ENCODE data around the gene HIBCH. TPM values are rescaled to one million over a fixed set of nuclear protein-coding genes. Genes with fewer than 3 reads are reported as not detected.

HIBCH gene
- total RNA-seq, 1 experiment from 2014 or later, result 26.5 TPM

DNA sequence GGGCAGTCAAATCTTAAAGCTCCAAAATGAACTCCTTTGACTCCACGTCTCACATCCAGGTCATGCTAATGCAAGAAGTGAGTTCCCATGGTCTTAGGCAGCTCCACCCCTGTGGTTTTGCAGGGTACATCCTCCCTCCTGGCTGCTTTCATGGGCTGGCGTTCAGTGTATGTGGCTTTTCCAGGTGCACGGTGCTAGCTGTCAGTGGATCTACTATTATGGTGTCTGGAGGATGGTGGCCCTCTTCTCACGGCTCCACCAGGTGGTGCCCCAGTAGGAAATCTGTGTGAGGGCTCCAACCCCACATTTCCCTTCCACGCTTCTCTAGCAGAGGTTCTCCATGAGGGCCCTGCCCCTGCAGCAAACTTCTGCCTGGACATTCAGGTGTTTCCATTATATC lies 151.9 kb downstream of the HIBCH start (continued):
- TF ChIP-seq, protein P1, sequence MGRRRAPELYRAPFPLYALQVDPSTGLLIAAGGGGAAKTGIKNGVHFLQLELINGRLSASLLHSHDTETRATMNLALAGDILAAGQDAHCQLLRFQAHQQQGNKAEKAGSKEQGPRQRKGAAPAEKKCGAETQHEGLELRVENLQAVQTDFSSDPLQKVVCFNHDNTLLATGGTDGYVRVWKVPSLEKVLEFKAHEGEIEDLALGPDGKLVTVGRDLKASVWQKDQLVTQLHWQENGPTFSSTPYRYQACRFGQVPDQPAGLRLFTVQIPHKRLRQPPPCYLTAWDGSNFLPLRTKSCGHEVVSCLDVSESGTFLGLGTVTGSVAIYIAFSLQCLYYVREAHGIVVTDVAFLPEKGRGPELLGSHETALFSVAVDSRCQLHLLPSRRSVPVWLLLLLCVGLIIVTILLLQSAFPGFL (CRISPR knock-in tag; IDR thresholded peaks at IDR 0.05; ENCODE audit: borderline replicate concordance), result no peak
- TF ChIP-seq NFATC4 (CRISPR knock-in tag; IDR thresholded peaks at IDR 0.05), result no peak
- TF ChIP-seq, protein P2, sequence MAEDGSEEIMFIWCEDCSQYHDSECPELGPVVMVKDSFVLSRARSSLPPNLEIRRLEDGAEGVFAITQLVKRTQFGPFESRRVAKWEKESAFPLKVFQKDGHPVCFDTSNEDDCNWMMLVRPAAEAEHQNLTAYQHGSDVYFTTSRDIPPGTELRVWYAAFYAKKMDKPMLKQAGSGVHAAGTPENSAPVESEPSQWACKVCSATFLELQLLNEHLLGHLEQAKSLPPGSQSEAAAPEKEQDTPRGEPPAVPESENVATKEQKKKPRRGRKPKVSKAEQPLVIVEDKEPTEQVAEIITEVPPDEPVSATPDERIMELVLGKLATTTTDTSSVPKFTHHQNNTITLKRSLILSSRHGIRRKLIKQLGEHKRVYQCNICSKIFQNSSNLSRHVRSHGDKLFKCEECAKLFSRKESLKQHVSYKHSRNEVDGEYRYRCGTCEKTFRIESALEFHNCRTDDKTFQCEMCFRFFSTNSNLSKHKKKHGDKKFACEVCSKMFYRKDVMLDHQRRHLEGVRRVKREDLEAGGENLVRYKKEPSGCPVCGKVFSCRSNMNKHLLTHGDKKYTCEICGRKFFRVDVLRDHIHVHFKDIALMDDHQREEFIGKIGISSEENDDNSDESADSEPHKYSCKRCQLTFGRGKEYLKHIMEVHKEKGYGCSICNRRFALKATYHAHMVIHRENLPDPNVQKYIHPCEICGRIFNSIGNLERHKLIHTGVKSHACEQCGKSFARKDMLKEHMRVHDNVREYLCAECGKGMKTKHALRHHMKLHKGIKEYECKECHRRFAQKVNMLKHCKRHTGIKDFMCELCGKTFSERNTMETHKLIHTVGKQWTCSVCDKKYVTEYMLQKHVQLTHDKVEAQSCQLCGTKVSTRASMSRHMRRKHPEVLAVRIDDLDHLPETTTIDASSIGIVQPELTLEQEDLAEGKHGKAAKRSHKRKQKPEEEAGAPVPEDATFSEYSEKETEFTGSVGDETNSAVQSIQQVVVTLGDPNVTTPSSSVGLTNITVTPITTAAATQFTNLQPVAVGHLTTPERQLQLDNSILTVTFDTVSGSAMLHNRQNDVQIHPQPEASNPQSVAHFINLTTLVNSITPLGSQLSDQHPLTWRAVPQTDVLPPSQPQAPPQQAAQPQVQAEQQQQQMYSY (CRISPR knock-in tag; IDR thresholded peaks at IDR 0.05), result no peak
- no peak for TF ChIP-seq ZNF423 (CRISPR knock-in tag; IDR thresholded peaks at IDR 0.05)

DNA sequence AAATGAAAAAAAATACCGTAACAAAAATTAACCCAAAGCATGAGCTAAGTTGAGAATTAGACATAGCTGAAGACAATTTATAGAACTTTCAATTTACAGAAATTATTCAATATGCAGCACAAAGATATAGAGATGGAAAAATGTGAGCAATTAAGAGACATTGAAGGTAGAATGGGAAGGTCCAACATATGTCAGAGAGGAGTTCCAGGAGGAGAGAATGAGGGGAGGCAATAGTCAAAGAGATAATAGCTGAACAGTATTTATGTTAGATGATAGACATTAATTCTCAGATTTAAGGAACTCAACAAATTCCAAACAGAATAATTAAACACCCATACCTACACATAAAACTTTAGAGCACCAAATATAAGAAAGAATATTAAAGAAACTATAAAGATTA lies 154.1 kb downstream of the HIBCH start:
- DNase-seq (ENCODE audit: low spot score), result no peak
- H3K36me3 Mint-ChIP-seq, result peaks cover 14% of the 10 kb centered on the region
- H3K9me3 Mint-ChIP-seq, result peaks cover 31% of the 10 kb centered on the region
- no peak for ATAC-seq
- no peaks in the 10 kb centered on the region for H3K27me3 Mint-ChIP-seq (ENCODE audit: low read depth)
- CTCF ChIA-PET, result no interaction called here
- no peak overlapping the region for H3K4me3 Mint-ChIP-seq
- no peak overlapping the region for H3K27ac Mint-ChIP-seq
- TF ChIP-seq, protein P3, sequence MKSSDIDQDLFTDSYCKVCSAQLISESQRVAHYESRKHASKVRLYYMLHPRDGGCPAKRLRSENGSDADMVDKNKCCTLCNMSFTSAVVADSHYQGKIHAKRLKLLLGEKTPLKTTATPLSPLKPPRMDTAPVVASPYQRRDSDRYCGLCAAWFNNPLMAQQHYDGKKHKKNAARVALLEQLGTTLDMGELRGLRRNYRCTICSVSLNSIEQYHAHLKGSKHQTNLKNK (CRISPR knock-in tag; IDR thresholded peaks at IDR 0.05), result no peak
- TF ChIP-seq NFE2L1 (CRISPR knock-in tag; IDR thresholded peaks at IDR 0.05) (no peak), KAT7 (CRISPR knock-in tag; IDR thresholded peaks at IDR 0.05; ENCODE audit: borderline replicate concordance) (no peak), NR2C2 (CRISPR knock-in tag; IDR thresholded peaks at IDR 0.05) (no peak), TEAD1 (CRISPR knock-in tag; IDR thresholded peaks at IDR 0.05) (no peak), RORB (CRISPR knock-in tag; IDR thresholded peaks at IDR 0.05) (no peak), FOXJ3 (CRISPR knock-in tag; IDR thresholded peaks at IDR 0.05; ENCODE audit: borderline replicate concordance) (no peak)
- TF ChIP-seq, protein P4, sequence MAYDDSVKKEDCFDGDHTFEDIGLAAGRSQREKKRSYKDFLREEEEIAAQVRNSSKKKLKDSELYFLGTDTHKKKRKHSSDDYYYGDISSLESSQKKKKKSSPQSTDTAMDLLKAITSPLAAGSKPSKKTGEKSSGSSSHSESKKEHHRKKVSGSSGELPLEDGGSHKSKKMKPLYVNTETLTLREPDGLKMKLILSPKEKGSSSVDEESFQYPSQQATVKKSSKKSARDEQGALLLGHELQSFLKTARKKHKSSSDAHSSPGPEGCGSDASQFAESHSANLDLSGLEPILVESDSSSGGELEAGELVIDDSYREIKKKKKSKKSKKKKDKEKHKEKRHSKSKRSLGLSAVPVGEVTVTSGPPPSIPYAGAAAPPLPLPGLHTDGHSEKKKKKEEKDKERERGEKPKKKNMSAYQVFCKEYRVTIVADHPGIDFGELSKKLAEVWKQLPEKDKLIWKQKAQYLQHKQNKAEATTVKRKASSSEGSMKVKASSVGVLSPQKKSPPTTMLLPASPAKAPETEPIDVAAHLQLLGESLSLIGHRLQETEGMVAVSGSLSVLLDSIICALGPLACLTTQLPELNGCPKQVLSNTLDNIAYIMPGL (CRISPR knock-in tag; IDR thresholded peaks at IDR 0.05), result no peak
- TF ChIP-seq, protein P5, sequence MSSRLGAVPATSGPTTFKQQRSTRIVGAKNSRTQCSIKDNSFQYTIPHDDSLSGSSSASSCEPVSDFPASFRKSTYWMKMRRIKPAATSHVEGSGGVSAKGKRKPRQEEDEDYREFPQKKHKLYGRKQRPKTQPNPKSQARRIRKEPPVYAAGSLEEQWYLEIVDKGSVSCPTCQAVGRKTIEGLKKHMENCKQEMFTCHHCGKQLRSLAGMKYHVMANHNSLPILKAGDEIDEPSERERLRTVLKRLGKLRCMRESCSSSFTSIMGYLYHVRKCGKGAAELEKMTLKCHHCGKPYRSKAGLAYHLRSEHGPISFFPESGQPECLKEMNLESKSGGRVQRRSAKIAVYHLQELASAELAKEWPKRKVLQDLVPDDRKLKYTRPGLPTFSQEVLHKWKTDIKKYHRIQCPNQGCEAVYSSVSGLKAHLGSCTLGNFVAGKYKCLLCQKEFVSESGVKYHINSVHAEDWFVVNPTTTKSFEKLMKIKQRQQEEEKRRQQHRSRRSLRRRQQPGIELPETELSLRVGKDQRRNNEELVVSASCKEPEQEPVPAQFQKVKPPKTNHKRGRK (CRISPR knock-in tag; IDR thresholded peaks at IDR 0.05; ENCODE audit: borderline replicate concordance), result no peak
- POLR2A ChIA-PET, result no interaction called here
- H3K4me1 Mint-ChIP-seq, result no peaks in the 10 kb centered on the region

DNA sequence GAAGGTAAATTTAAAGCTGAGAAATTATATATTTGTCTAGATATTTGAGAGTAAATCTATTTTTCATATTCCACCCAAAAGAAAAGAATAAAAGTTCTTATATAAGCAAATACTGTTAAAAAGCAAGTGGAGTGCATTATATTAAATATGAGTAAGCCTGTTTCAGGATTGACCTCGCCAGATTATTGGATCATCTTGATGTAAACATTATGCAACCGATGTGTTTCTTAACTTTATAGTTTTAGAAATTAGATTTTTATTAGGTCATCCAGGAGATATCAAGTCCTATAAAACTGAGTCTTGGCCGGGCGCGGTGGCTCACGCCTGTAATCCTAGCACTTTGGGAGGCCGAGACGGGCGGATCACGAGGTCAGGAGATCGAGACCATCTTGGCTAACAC lies 156.8 kb downstream of the HIBCH start:
- ATAC-seq (no peak), DNase-seq (ENCODE audit: low spot score) (no peak)
- Mint-ChIP-seq H3K9me3 (peaks cover 19% of the 10 kb centered on the region), H3K4me1 (peaks cover 13% of the 10 kb centered on the region), H3K27me3 (ENCODE audit: low read depth) (no peaks in the 10 kb centered on the region), H3K4me3 (no peak overlapping the region), H3K27ac (no peak overlapping the region), H3K36me3 (peaks cover 5% of the 10 kb centered on the region; the same call in 1 of the 2 replicates)
- CTCF ChIA-PET, result no interaction called here
- POLR2A ChIA-PET, result no interaction called here
- TF ChIP-seq, protein P6, sequence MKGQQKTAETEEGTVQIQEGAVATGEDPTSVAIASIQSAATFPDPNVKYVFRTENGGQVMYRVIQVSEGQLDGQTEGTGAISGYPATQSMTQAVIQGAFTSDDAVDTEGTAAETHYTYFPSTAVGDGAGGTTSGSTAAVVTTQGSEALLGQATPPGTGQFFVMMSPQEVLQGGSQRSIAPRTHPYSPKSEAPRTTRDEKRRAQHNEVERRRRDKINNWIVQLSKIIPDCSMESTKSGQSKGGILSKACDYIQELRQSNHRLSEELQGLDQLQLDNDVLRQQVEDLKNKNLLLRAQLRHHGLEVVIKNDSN (CRISPR knock-in tag; IDR thresholded peaks at IDR 0.05), result no peak
- no peak for TF ChIP-seq ZNF263 (CRISPR knock-in tag; IDR thresholded peaks at IDR 0.05; ENCODE audit: low read depth)
- no peak for TF ChIP-seq ZBTB21 (CRISPR knock-in tag; IDR thresholded peaks at IDR 0.05; ENCODE audit: borderline replicate concordance)
- no peak for TF ChIP-seq FOXJ3 (CRISPR knock-in tag; IDR thresholded peaks at IDR 0.05; ENCODE audit: borderline replicate concordance)
- TF ChIP-seq, protein P7, sequence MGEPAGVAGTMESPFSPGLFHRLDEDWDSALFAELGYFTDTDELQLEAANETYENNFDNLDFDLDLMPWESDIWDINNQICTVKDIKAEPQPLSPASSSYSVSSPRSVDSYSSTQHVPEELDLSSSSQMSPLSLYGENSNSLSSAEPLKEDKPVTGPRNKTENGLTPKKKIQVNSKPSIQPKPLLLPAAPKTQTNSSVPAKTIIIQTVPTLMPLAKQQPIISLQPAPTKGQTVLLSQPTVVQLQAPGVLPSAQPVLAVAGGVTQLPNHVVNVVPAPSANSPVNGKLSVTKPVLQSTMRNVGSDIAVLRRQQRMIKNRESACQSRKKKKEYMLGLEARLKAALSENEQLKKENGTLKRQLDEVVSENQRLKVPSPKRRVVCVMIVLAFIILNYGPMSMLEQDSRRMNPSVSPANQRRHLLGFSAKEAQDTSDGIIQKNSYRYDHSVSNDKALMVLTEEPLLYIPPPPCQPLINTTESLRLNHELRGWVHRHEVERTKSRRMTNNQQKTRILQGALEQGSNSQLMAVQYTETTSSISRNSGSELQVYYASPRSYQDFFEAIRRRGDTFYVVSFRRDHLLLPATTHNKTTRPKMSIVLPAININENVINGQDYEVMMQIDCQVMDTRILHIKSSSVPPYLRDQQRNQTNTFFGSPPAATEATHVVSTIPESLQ (CRISPR knock-in tag; IDR thresholded peaks at IDR 0.05), result no peak
- TF ChIP-seq, protein P8, sequence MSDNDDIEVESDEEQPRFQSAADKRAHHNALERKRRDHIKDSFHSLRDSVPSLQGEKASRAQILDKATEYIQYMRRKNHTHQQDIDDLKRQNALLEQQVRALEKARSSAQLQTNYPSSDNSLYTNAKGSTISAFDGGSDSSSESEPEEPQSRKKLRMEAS (CRISPR knock-in tag; IDR thresholded peaks at IDR 0.05), result no peak
- no peak for TF ChIP-seq ETV6 (CRISPR knock-in tag; IDR thresholded peaks at IDR 0.05)
- no peak for TF ChIP-seq MYBL2 (CRISPR knock-in tag; IDR thresholded peaks at IDR 0.05)
- TF ChIP-seq JAZF1 (CRISPR knock-in tag; IDR thresholded peaks at IDR 0.05), result no peak
